Stimulated activated effector memory CD8-positive, alpha-beta T cell treated with anti-CD3 and anti-CD28 coated beads, Interleukin-12 subunit alpha, Interleukin-12 subunit beta, amount 100 ng/mL, for 72 hours (primary cell): ENCODE results near the gene ATP4A.

ENCODE experiments used
- ATAC-seq: fragments of 150-1000 bp; cut with Tn5 transposase; 2 replicates; pipeline ENCODE4 v1.10.0; 2021
- DNase-seq, 2 donors: peaks; one replicate each; pipeline ENCODE4 v3.0.0; 2021 to 2022; ENCODE audit warnings: low spot score in 2 of 2
- H3K27ac Mint-ChIP-seq: one replicate; pipeline ENCODE4 v1.8.0; 2022; ENCODE audit warnings: mild to moderate bottlenecking, mixed read lengths
- H3K36me3 Mint-ChIP-seq: one replicate; pipeline ENCODE4 v1.8.0; 2022; ENCODE audit warnings: mild to moderate bottlenecking, mixed read lengths
- H3K4me1 Mint-ChIP-seq: one replicate; pipeline ENCODE4 v1.8.0; 2022; ENCODE audit warnings: mixed read lengths
- H3K4me3 Mint-ChIP-seq: one replicate; pipeline ENCODE4 v1.8.0; 2022; ENCODE audit warnings: mild to moderate bottlenecking, mixed read lengths
- H3K9me3 Mint-ChIP-seq: one replicate; pipeline ENCODE4 v1.8.0; 2022; ENCODE audit warnings: mixed read lengths

Gene ATP4A

GRCh38 chr19:35585848-35586247 is 22.4 kb upstream of the ATP4A start, which contains the start of gene PMIS2:
TSS of gene PMIS2 (plus strand) at chr19:35586173. CDS start at chr19:35586260, 87 bp downstream.
- Mint-ChIP-seq H3K27ac (no peak within 1 kb of the TSS), H3K4me3 (no peak within 1 kb of the TSS), H3K4me1 (no peaks in the 10 kb centered on the region), H3K9me3 (no peaks in the 10 kb centered on the region), H3K36me3 (peaks cover 5% of the 10 kb centered on the region)
- DNase-seq (no peak), ATAC-seq (peak; percentile 55)

- peaks cover 5% of the 10 kb centered on the region for H3K36me3 Mint-ChIP-seq
- H3K27ac Mint-ChIP-seq, result no peak overlapping the region
- H3K4me3 Mint-ChIP-seq, result no peak overlapping the region
- no peaks in the 10 kb centered on the region for H3K4me1 Mint-ChIP-seq
- no peaks in the 10 kb centered on the region for H3K9me3 Mint-ChIP-seq
- DNase-seq, result no peak
- no peak for ATAC-seq
These were observed 19.3 kb upstream of the ATP4A start for GRCh38 chr19:35582760-35583159.

GRCh38 chr19:35578707-35579106 is 15.2 kb upstream of the ATP4A start:
- ATAC-seq (no peak), DNase-seq (no peak)
- H3K27ac Mint-ChIP-seq, result no peak overlapping the region
- no peaks in the 10 kb centered on the region for H3K36me3 Mint-ChIP-seq
- peaks cover 15% of the 10 kb centered on the region for H3K9me3 Mint-ChIP-seq
- no peaks in the 10 kb centered on the region for H3K4me1 Mint-ChIP-seq
- H3K4me3 Mint-ChIP-seq, result no peak overlapping the region

- H3K9me3 Mint-ChIP-seq, result peaks cover 15% of the 10 kb centered on the region
- no peak for ATAC-seq
- no peak overlapping the region for H3K4me3 Mint-ChIP-seq
- no peaks in the 10 kb centered on the region for H3K4me1 Mint-ChIP-seq
- H3K27ac Mint-ChIP-seq, result no peak overlapping the region
- H3K36me3 Mint-ChIP-seq, result no peaks in the 10 kb centered on the region
- no peak for DNase-seq
These were observed 14.5 kb upstream of the ATP4A start for GRCh38 chr19:35577918-35578317.

- DNase-seq (no peak), ATAC-seq (peak; percentile 56)
- peaks cover 9% of the 10 kb centered on the region for H3K9me3 Mint-ChIP-seq
- no peaks in the 10 kb centered on the region for H3K36me3 Mint-ChIP-seq
- H3K4me1 Mint-ChIP-seq, result no peaks in the 10 kb centered on the region
- no peak overlapping the region for H3K4me3 Mint-ChIP-seq
- no peak overlapping the region for H3K27ac Mint-ChIP-seq
These were observed 8.0 kb upstream of the ATP4A start for GRCh38 chr19:35571406-35571965.

- DNase-seq (no peak), ATAC-seq (no peak)
- no peaks in the 10 kb centered on the region for H3K9me3 Mint-ChIP-seq
- H3K4me1 Mint-ChIP-seq, result no peaks in the 10 kb centered on the region
- no peaks in the 10 kb centered on the region for H3K36me3 Mint-ChIP-seq
- no peak overlapping the region for H3K27ac Mint-ChIP-seq
- no peak overlapping the region for H3K4me3 Mint-ChIP-seq
These were observed 5.9 kb upstream of the ATP4A start for GRCh38 chr19:35569281-35569781.

GRCh38 chr19:35566738-35567137 is 3.3 kb upstream of the ATP4A start:
- DNase-seq (no peak), ATAC-seq (no peak)
- no peaks in the 10 kb centered on the region for H3K9me3 Mint-ChIP-seq
- no peak overlapping the region for H3K27ac Mint-ChIP-seq
- H3K4me3 Mint-ChIP-seq, result no peak overlapping the region
- H3K4me1 Mint-ChIP-seq, result no peaks in the 10 kb centered on the region
- no peaks in the 10 kb centered on the region for H3K36me3 Mint-ChIP-seq

- no peaks in the 10 kb centered on the region for H3K9me3 Mint-ChIP-seq
- no peak for ATAC-seq
- H3K4me1 Mint-ChIP-seq, result no peaks in the 10 kb centered on the region
- H3K36me3 Mint-ChIP-seq, result no peaks in the 10 kb centered on the region
- no peak overlapping the region for H3K27ac Mint-ChIP-seq
- DNase-seq, result no peak
- no peak overlapping the region for H3K4me3 Mint-ChIP-seq
These were observed 1.8 kb upstream of the ATP4A start for GRCh38 chr19:35565016-35565856.

GRCh38 chr19:35562776-35563175 is 682 bp downstream of the ATP4A start:
- DNase-seq, result no peak
- Mint-ChIP-seq H3K4me1 (peaks cover 4% of the 10 kb centered on the region), H3K9me3 (no peaks in the 10 kb centered on the region), H3K36me3 (no peaks in the 10 kb centered on the region), H3K4me3 (no peak overlapping the region), H3K27ac (no peak overlapping the region)
- ATAC-seq, result no peak

- Mint-ChIP-seq H3K27ac (no peak overlapping the region), H3K9me3 (no peaks in the 10 kb centered on the region)
These were observed 1.1 kb downstream of the ATP4A start for GRCh38 chr19:35562336-35562735.

GRCh38 chr19:35561436-35561835 is 2.0 kb downstream of the ATP4A start:
- Mint-ChIP-seq H3K4me3 (no peak overlapping the region), H3K9me3 (no peaks in the 10 kb centered on the region), H3K27ac (no peak overlapping the region), H3K4me1 (peaks cover 12% of the 10 kb centered on the region), H3K36me3 (no peaks in the 10 kb centered on the region)
- DNase-seq (no peak), ATAC-seq (no peak)

More at GRCh38 chr19:35562336-35562735, 1.1 kb downstream of the ATP4A start:
- Mint-ChIP-seq H3K4me3 (no peak overlapping the region), H3K36me3 (no peaks in the 10 kb centered on the region), H3K4me1 (peaks cover 8% of the 10 kb centered on the region)
- ATAC-seq (no peak), DNase-seq (no peak)

- DNase-seq, result no peak
- Mint-ChIP-seq H3K36me3 (no peaks in the 10 kb centered on the region), H3K27ac (no peak overlapping the region), H3K4me3 (no peak overlapping the region), H3K4me1 (peaks cover 12% of the 10 kb centered on the region), H3K9me3 (no peaks in the 10 kb centered on the region)
- ATAC-seq, result no peak
These were observed 2.8 kb downstream of the ATP4A start for GRCh38 chr19:35560677-35561076.

GRCh38 chr19:35560271-35560670 is 3.2 kb downstream of the ATP4A start:
- no peaks in the 10 kb centered on the region for H3K9me3 Mint-ChIP-seq
- H3K27ac Mint-ChIP-seq, result no peak overlapping the region
- H3K4me3 Mint-ChIP-seq, result no peak overlapping the region
- no peak for ATAC-seq
- H3K4me1 Mint-ChIP-seq, result peaks cover 12% of the 10 kb centered on the region
- DNase-seq, result no peak
- H3K36me3 Mint-ChIP-seq, result no peaks in the 10 kb centered on the region

GRCh38 chr19:35559781-35560180 is 3.7 kb downstream of the ATP4A start:
- ATAC-seq, result no peak
- no peak overlapping the region for H3K27ac Mint-ChIP-seq
- peaks cover 12% of the 10 kb centered on the region for H3K4me1 Mint-ChIP-seq
- H3K9me3 Mint-ChIP-seq, result no peaks in the 10 kb centered on the region
- no peaks in the 10 kb centered on the region for H3K36me3 Mint-ChIP-seq
- H3K4me3 Mint-ChIP-seq, result no peak overlapping the region
- no peak for DNase-seq

GRCh38 chr19:35559281-35559659 is 4.2 kb downstream of the ATP4A start:
- no peaks in the 10 kb centered on the region for H3K36me3 Mint-ChIP-seq
- H3K4me3 Mint-ChIP-seq, result peak overlapping the region; percentile 67
- H3K9me3 Mint-ChIP-seq, result no peaks in the 10 kb centered on the region
- H3K4me1 Mint-ChIP-seq, result peaks cover 12% of the 10 kb centered on the region
- ATAC-seq (no peak), DNase-seq (no peak)
- H3K27ac Mint-ChIP-seq, result no peak overlapping the region
